ENCODE measurements around the gene COLEC11. TPM values are rescaled to one million over a fixed set of nuclear protein-coding genes. Genes with fewer than 3 reads are reported as not detected.

COLEC11 gene
- total RNA-seq, 1 experiment from 2014 or later: 1.3 TPM

DNA sequence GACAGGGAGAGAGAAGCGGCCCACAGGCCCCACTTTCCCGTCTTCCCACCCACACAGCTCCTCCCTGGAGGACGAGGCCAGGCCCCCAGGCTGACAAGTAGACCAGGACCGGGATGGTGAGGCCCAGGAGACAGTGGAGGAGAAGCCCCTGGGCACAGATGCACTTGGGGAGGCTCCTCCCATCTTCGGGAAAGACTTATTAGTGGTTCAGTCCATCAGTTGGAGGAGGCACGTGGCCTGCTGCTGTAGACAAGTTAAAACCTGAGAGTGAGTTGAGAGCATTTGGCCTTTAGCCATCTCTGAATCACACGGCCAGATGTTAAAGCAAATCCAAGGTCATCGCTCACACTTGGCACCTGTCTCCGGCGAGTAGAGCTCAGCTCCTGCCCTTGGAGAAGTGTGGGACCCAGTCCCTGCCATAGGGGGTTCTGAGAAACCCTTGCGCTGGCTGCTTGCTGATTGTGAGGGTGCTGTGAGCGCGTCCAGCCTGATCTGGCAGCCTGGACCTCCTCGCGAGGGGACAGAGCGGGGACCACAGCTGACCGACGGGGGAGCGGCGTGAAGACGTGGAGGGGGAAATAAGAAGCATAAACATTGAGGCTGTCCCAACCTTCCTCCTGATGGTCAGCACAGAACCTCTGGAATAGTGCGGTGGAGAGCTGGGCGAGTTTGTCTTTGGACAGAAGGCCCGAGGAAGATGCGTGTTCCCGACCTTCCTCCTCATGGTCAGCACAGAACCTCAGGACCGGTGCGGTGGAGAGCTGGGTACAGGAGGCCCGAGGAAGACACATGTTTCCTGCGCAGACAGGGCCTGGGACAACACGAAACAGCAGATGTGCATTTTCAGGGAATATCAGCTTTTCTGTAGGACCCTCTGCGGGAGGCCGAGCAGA, 38.4 kb downstream of the COLEC11 start:
- H3K9me3 Mint-ChIP-seq: peaks cover 5% of the 10 kb centered on the region; the same call in 1 of the 2 replicates
- no peak for ATAC-seq
- H3K4me1 Mint-ChIP-seq: peaks cover 12% of the 10 kb centered on the region; the same call in 1 of the 2 replicates
- H3K4me3 Mint-ChIP-seq: no peak overlapping the region
- TF ChIP-seq ATF2 (CRISPR knock-in tag; IDR thresholded peaks at IDR 0.05; ENCODE audit: borderline replicate concordance, low read depth): no peak
- TF ChIP-seq NFATC4 (CRISPR knock-in tag; IDR thresholded peaks at IDR 0.05): no peak
- no peak for TF ChIP-seq CREB1 (CRISPR knock-in tag; IDR thresholded peaks at IDR 0.05)
- no peak for TF ChIP-seq HMGXB4 (CRISPR knock-in tag; IDR thresholded peaks at IDR 0.05)
- TF ChIP-seq E2F5 (CRISPR knock-in tag; IDR thresholded peaks at IDR 0.05): no peak
- TF ChIP-seq NR2C2 (CRISPR knock-in tag; IDR thresholded peaks at IDR 0.05): no peak
- TF ChIP-seq, protein P1, sequence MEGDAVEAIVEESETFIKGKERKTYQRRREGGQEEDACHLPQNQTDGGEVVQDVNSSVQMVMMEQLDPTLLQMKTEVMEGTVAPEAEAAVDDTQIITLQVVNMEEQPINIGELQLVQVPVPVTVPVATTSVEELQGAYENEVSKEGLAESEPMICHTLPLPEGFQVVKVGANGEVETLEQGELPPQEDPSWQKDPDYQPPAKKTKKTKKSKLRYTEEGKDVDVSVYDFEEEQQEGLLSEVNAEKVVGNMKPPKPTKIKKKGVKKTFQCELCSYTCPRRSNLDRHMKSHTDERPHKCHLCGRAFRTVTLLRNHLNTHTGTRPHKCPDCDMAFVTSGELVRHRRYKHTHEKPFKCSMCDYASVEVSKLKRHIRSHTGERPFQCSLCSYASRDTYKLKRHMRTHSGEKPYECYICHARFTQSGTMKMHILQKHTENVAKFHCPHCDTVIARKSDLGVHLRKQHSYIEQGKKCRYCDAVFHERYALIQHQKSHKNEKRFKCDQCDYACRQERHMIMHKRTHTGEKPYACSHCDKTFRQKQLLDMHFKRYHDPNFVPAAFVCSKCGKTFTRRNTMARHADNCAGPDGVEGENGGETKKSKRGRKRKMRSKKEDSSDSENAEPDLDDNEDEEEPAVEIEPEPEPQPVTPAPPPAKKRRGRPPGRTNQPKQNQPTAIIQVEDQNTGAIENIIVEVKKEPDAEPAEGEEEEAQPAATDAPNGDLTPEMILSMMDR (IDR thresholded peaks at IDR 0.05): no peak
- TF ChIP-seq AR (CRISPR knock-in tag; IDR thresholded peaks at IDR 0.05): no peak
- ChIA-PET POLR2A (no interaction called here), CTCF (no interaction called here)
- H3K27me3 Mint-ChIP-seq (ENCODE audit: low read depth): no peaks in the 10 kb centered on the region
- H3K27ac Mint-ChIP-seq: no peak overlapping the region; the same call in 1 of the 2 replicates
- no peaks in the 10 kb centered on the region for H3K36me3 Mint-ChIP-seq
- DNase-seq (ENCODE audit: low spot score): peak; percentile 7

GRCh38 chr2:3633982-3634595, 39.2 kb downstream of the COLEC11 start:
- Mint-ChIP-seq H3K4me1 (0 out of 2 replicates have a peak, but pooled peaks cover 8% of the 10 kb centered on the region), H3K9me3 (peaks cover 5% of the 10 kb centered on the region; the same call in 1 of the 2 replicates), H3K27me3 (ENCODE audit: low read depth) (no peaks in the 10 kb centered on the region), H3K27ac (no peak overlapping the region), H3K36me3 (no peaks in the 10 kb centered on the region), H3K4me3 (no peak overlapping the region)
- CTCF ChIA-PET: no interaction called here
- POLR2A ChIA-PET: no interaction called here
- DNase-seq (ENCODE audit: low spot score): peak; percentile 4
- ATAC-seq: no peak
- TF ChIP-seq, protein P1 (IDR thresholded peaks at IDR 0.05): no peak
- TF ChIP-seq NR2C2 (CRISPR knock-in tag; IDR thresholded peaks at IDR 0.05): no peak
- no peak for TF ChIP-seq ZNF232 (CRISPR knock-in tag; IDR thresholded peaks at IDR 0.05)
- no peak for TF ChIP-seq E2F1 (CRISPR knock-in tag; IDR thresholded peaks at IDR 0.05)
- no peak for TF ChIP-seq IRF1 (CRISPR knock-in tag; IDR thresholded peaks at IDR 0.05)
- TF ChIP-seq JUN (CRISPR knock-in tag; IDR thresholded peaks at IDR 0.05): no peak
- TF ChIP-seq PRRX2 (CRISPR knock-in tag; IDR thresholded peaks at IDR 0.05): no peak
- no peak for TF ChIP-seq ATF2 (CRISPR knock-in tag; IDR thresholded peaks at IDR 0.05; ENCODE audit: borderline replicate concordance, low read depth)
- TF ChIP-seq NR3C1 (CRISPR knock-in tag; conservative IDR thresholded peaks at IDR 0.05; ENCODE audit: low read depth): no peak
